ENCODE results near the gene SEMA4D. TPM values are rescaled to one million over a fixed set of nuclear protein-coding genes. Genes with fewer than 3 reads are reported as not detected.

SEMA4D gene
- polyA plus RNA-seq, 4 donors: 39.2 to 66.9 (median 45.5) TPM

DNA sequence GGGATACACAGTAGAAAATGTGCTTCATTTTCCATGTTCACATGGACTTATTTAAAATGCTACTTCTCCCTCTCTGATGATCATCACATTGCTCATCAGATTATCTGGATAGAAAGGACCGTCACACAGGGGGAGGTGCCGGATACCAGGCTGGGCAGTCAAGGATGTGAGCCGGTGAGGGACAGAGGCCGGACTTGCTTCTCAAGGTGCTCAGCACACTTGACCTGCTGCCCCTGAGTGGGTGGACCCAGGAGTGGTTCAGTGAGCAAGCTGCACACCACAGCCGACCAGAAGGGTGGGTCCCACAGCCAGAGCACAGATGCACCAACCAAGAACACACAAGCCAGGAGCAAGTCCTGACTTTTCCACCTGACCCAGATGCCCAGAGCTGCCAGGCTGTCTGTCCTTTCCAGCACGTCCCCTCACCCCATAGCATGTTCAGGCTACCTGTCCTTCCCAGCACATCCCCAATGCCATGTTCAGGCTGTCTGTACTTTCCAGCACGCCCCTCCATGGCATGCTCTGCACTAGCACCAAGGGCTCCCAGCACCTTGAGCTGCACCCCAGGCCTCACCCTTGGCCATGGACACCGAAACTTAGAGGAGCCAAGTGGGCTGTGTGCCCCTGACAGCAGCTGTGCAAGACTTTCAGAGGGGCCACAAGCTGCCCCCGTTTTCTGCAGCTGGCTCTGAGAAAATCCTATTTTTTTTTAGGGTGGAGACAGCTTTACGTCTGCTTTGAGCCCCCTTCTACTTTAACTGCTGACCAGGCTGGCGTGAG lies 101.8 kb downstream of the SEMA4D start:
- DNase-seq (ENCODE audit: low read depth in 4 of 4, low spot score in 2 of 4): no peak

DNA sequence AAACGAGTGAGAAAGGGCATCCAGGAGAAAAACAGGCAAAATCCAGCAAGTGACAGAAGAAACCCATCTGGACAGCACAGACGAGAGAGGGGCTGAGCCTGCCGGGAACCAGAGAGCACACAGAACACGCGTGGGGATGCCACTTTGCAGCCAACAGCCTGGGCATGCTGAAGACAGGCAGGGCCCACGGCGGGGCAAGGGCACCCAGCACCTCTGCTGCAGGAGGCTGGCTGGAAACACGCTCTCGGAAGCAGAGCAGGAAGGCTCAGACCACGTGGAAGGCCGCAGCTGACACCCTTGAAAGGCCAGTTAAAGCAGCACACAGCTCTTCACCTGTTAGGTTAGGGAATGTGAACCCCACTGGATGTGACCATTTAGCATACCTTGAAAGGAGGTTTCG lies 103.5 kb downstream of the SEMA4D start:
- no peak for DNase-seq (ENCODE audit: low read depth in 4 of 4, low spot score in 2 of 4)

DNA sequence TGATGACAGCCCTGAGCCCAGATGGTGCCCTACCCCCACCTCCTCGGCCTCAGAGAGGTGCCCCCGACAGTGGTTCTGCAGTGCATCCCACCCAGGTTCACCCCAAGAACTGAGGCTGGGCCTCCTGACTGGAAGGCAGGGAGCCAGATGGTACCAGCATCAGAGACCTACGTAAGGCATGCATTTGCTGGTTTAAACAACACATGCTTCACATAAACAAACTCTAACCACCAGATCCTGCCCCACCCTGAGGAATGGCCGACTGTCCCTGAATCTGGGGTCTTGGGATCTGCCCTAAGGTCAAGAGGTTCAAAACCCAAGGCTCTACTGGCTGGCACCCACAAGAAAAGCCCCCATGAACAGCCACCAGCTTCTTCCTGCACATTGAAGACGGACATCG lies 106.3 kb downstream of the SEMA4D start:
- DNase-seq (ENCODE audit: low read depth in 4 of 4, low spot score in 2 of 4): no peak

DNA sequence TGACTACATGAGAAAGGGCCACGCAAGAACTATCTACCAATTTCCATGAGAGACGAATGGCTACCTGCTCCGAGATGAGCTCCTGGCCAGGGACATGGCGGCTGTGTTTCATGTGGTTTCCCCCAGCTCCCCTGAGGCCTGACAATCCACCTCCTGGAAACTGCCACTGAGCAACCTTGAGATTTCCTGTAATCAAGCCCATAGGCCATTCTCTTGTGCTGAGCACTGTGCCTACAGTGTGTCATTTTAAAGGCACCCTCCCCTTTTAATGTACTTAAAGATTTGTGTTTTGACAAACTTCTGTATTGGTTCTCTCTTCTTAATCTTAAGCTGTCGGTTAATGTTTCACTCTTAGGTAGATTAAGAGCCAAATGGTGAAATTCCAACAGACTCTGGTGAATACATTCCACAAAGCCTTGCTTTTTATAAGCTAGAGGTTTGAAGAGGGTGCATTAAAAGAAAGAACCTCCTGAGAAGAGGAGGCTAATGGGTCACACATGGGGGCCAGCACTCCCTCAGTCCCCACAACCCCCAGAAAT lies 107.3 kb downstream of the SEMA4D start:
- DNase-seq (ENCODE audit: low read depth in 4 of 4, low spot score in 2 of 4): no peak

DNA sequence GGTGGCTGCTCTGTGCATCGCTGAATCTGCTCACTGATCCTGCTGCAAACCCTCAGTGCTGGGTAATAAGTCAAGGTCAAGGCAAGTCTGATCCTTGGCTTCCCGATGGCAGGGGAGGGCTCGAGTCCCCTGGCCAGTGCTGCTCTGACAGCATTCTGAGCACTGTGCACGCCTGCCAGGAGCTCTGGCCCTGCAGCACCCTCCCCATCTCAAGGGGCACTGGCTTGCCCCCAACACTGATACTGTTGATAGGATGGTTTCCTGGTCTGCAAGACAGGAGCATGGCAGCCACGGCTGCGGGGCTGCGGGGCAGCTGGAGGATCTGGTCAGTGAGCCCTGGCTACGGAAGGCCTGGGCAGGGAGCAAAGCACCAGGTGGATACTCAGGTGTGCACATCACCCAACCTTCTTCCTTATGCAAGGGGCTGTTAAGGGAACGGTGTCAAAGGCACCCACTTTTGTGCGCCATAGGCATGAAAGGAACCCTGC lies 107.8 kb downstream of the SEMA4D start:
- DNase-seq (ENCODE audit: low read depth in 4 of 4, low spot score in 2 of 4): no peak

DNA sequence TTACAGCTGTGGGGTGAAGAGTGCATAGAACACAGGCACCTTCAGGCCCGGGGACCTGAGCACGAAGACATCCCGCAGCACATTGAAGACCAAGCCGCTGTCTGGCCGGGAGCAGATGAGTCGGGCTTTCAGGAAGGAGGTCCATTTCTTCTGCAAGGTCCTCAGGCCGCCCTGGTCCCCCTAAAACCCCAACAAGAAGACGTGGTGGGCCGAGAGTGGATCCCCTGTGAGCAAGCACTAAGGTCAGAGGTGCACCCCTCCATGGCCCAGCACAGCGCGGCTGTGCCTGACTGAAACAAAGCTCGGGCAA lies 109.1 kb downstream of the SEMA4D start:
- DNase-seq (ENCODE audit: low read depth in 4 of 4, low spot score in 2 of 4): no peak

DNA sequence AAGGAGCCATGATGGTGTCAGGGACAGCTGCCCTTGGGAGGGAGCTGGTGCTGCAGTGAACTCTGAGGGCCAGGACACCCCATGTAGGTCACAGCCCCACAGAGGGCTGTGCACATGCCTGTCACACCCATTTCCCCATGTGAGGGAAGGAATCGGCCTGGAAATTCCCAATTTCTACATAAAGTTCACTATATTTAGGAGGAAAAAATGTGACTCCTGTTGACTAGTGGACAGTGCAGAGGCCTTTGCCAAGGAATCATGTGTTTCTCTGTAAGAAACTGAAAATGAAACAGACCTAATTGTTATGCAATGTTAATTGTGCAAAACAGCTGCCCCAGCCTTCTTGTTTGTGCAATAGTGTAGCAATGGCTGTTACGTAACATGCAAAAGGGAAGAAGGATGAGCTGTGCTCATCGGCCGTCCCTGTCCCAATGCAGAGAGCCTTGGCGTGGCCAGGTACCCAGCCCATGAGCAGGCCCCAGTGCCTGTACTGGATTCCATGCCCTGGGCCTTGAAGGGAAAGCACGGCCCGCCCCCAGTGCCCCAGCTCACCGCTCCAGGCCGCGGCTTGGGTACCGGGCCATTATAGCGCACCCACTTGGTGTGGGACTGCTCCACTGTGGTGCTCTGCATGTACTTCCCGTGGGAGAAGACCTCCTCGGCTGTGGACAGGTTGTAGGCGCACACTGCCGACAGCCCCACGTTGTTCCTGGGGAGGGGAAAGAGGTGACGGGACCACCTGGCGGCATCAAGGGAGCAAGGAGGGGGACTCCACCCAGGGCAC lies 109.6 kb downstream of the SEMA4D start:
- no peak for DNase-seq (ENCODE audit: low read depth in 4 of 4, low spot score in 2 of 4)

DNA sequence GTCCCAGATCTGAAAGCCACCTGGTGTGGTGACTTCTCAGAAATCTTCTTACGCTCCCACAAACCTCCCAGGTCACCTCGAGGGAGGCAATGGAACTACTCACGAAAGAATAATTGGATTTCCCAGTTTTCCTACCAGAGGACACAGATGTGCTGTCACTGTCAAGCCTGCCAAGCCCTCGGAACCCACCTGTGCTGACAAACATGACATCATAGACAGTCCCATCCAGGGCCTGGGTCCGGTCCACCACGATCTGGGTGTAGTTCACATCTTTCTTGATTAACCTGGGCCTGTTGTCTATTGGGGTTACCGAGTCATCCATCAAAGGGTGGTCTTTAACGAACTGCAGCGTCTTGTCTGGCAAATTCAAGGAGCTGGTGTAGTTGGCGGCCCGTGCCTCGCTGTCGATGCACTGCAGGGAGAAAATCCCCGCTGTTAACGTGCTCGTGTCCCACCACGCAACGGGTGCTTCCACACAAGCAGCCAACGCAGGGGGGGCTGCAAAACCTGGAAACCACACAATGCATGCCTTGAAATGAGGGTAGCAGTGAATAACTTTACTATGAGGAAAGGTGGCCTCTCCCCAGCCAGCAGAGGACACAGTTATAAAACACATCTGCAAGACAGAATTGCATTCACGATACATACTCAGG lies 110.6 kb downstream of the SEMA4D start:
- DNase-seq (ENCODE audit: low read depth in 4 of 4, low spot score in 2 of 4): no peak

DNA sequence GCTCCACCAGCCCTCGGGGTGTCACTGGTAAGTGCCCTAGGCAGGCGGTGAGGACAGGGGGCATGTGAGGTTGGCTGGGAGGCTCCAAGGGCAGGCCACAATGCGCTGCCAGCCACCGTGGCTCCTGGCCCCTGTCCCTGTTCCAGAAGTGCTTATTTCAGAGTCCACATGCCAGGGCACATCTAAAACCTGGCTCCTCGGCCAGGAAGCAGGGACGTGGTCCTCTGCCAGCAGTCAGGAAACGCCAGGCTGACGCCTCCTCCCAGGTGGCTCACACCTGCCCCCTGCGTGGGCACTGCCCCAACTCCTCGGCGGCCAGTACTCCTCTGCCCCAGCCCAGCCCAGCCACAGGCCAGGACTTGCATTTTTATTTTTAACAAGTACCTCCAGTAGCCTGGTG lies 111.1 kb downstream of the SEMA4D start:
- DNase-seq (ENCODE audit: low read depth in 4 of 4, low spot score in 2 of 4): no peak

DNA sequence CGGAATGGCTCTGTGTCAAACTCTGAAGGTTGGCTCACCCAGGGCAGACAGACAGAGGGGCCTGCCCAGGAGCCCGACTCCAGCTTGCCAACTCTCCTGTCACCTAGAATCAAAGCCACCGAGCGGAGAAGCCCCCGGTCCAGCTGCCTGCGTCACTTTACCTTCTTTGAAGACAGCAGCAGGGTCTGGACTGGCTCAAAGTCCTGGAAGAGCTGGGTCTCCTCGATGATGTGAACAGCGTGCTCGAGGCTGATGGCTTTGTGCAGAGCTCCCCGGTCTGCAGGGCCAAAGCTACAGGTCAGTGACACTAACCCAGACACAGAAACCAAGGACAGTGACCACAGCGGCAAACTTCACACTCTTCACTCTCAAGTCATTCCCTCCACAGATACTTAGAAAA lies 111.7 kb downstream of the SEMA4D start:
- no peak for DNase-seq (ENCODE audit: low read depth in 4 of 4, low spot score in 2 of 4)

DNA sequence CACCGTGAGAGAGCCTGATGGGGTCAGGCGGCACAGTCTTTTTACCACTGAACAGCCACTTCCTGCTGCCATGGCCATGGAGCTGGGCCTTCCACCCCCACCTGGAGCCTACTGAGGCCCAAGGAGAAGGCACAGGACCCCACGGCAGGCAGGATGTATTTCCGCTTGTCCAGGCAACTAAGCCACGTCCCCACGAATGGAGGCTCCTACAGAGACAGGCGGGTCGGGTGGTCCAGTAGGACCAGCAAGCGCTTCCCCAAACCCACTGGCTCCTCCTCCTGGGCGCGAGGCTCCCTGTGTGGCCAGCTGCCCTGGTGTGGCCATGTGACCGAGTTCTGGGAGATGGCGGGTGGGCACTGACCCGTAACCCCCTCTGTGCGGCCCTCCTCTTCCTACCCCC lies 113.1 kb downstream of the SEMA4D start:
- DNase-seq (ENCODE audit: low read depth in 4 of 4, low spot score in 2 of 4): no peak

DNA sequence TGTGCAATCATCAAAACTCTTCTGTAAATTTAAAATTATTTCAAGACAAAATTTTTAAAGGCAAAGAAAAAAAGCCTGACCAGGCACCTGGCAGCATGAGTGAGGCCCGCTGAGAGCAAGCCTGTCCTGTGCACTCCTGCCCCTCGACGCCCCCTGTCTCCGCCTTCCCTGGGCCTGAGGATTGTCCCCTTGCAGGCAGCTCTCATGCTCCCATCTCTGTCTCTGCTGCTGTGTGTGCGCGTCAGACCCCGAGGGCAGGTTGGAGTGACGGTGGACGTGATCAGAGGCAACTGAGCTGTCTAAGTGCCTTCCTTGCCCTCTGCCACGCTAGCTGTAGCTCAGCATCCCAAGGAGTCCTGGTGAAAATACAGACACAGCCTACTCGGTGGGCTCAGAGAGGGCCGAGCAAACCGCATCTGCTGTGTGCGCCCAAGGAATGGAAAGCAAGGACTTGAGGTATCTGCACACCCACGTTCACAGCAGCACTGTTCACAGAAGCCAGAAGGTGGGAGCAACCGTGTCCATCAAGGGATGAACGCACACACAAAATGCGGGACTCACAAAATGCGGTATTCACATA lies 114.1 kb downstream of the SEMA4D start:
- DNase-seq (ENCODE audit: low read depth in 4 of 4, low spot score in 2 of 4): no peak

DNA sequence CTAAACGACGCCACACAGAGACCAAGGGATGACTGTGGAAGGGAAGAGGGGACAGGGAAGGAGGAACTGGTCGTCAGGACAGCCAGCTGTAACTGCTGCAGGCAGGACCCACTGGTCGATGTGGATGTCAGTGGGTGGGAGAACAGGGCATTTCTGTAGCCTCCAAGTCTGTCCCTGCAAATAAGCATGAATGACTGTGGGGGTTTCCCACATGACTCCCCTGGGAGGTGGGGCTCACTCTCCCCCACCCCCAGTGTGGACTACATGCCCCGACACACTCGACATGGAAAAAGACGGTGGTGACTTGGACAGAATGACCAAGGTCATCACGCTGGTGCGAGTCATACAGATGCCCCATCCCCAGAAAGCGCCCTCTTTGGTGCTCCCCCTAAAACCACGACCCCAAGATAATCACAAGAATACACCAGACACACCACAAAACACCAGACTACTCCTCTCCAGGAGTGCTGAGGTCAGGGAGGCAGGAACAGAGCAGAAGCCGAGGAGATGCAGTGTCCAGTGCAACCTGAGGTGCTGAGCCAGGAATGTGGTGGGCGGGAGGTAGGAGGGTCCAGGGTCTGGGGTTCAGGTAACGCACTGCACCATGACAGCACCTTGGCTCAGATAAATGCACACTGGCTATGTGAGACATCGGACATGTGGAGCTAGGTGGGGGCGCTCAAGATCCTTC lies 114.7 kb downstream of the SEMA4D start:
- DNase-seq (ENCODE audit: low read depth in 4 of 4, low spot score in 2 of 4): no peak

DNA sequence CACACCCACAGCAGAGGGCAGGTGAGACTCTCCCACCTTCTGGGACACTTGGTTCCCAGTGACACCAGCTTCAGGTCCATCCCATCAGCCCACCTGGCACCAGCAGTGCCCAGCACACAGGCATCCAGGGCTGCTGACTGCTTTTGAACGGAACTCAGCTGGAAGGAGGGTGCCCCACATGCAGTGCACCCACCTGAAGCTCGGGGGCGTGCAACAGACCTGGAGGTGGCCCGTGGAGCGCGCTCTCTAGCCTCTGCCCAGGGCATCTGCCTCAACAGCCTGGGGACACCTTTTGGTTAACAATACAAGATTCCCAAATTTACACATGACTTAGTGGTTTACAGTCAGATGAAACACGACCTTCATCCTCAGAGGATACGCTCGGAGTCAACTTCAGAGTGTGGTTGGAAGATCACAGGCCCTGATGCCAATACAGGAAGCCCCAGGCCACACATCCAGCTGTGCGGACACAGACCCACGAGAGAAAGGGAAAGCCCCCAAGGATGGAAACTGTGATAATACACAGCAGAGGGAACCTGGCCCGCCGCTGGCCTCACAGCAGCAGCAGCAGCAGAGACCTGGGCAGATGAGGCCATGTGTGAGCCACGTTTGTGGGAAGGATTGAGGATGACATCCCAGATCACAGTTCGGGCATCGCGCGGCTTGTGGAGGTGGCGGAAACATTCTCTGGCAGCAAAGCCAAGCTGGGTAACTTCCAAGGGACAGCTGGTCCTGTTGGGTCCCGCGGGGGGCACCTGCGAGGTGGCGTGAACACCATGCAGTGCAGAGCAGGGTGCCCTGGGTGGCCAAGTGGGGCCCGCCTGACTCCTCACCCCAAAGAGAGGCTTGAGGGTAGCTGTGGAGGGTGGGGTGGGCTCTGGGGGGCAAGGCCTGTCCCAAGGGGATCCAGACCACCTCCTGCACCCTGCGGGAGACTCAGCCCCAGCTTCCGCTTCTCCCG lies 115.6 kb downstream of the SEMA4D start:
- no peak for DNase-seq (ENCODE audit: low read depth in 4 of 4, low spot score in 2 of 4)

DNA sequence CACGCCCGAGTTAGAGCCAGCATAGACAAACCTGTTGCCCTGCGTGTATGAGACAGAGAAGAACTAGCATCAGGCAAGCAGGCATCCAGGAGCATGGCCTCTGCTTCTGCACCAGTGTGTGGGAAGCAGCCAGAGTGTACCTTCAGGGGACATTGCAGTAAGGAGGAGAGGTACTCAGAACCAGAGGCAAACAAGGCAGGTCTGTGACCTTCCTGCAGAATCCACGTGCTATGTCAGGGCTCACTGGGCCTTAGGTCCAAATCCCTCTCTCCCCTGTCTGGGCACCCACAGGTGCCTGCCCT lies 116.7 kb downstream of the SEMA4D start:
- DNase-seq (ENCODE audit: low read depth in 4 of 4, low spot score in 2 of 4): no peak

DNA sequence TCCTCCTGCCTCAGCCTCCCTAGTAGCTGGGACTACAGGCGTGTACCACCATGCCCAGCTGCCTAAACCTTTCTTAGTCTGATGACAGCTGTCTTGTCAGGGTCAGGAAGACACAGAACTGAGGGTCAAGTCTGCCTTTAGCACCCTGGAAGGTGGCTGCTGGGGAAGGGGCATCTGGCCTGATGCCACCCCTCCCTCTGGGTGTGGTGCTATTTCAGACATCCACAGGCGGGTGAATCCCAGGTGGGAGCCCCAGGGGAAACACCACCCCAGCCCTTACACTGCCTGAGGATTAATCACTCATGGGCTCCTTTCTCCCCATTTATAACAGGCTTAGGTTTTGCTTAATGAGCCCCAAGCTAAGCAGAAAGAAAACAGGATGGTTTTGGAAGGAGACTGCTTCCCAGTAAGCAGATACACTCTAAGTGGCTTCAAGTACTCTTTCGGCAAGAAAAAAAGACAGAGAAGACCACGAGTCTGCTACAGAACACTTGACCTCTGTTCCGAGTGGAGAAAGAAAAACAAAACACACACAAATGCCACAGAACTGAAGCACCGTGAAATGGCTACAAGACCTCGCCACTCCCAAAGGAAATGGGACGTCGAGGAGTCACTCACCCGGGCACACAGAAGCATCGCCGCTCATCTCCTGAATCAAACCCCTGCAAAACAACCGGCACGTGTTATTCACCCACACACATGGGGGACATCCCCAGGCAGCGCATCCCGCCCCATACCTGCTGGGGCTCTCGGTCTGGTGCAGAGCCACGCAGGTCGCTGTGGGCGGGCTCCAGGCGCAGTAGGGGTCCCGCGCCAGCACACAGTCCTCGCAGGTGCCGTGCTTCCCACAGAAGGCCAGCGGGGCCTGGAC lies 117.2 kb downstream of the SEMA4D start:
- peak in 1 of 4 donors; percentile 29 for DNase-seq (ENCODE audit: low read depth in 4 of 4, low spot score in 2 of 4)

DNA sequence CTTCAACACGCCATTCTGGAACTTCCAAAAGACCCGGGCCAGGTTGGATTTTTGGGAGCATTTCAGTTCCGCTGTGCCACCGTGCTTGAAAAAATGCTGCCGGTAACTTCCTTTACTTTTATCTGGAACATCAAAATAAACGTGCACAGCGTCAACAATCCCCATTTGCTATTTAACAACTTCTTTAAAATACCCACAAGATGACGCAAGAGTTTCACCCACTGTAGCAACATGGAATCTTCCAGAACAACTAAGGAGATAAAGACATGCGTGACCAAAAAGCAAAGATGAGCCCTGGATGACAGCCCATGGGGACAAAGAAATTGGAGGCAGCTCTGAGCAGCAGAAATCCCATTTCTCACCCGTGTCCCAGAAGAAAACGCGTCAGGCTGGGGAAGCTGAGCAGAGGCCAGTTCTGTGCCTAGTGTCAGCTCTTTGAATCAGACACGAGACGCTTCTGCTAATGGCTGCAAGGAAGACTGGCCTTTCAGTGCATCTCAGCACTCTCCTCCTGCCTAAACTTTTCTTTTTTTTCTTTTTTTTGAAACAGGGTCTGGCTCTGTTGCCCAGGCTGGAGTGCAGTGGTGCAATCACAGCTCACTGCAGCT lies 118.3 kb downstream of the SEMA4D start:
- no peak for DNase-seq (ENCODE audit: low read depth in 4 of 4, low spot score in 2 of 4)

DNA sequence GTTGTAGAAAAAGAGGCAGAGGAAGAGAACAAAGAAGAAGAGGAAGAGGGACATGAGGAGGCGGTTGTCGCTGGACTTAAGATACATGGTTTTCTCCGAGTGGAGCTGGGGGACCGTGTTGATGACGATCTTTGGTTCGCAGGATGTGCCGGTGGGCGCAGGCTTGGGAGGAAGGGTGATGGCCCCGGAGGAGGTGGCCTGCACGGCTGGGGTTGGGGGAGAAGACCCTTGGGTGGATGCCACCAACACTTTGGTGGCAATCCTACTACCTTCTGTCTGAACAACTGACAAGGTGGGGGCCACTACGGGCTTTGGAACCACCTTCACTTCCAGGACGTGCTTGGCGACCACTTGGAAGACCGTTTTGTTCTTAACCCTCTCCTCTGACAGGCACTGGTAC lies 118.9 kb downstream of the SEMA4D start:
- DNase-seq (ENCODE audit: low read depth in 4 of 4, low spot score in 2 of 4): no peak

Data from left renal cortex interstitium (tissue), 4 donors.